ENCODE measurements around the gene CNKSR3.

DNA sequence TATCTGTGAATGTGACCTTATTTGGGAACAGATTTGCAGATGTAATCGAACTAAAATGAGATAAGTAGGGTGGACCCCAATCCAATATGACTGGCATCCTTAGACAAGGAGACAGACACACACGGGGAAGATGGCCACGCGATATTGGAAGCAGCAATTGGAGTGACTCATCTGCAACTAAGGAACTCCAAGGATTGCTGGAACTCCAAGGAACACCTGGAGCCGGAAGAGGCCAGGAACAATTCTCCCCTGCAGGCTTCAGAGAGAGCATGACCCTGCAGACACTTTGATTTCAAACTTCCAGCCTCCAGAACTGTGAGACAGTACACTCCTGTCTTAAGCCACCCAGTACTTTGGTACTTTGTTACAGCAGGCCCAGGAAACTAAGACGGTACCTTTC lies 19.5 kb upstream of the CNKSR3 start:
- TF ChIP-seq, protein P1, sequence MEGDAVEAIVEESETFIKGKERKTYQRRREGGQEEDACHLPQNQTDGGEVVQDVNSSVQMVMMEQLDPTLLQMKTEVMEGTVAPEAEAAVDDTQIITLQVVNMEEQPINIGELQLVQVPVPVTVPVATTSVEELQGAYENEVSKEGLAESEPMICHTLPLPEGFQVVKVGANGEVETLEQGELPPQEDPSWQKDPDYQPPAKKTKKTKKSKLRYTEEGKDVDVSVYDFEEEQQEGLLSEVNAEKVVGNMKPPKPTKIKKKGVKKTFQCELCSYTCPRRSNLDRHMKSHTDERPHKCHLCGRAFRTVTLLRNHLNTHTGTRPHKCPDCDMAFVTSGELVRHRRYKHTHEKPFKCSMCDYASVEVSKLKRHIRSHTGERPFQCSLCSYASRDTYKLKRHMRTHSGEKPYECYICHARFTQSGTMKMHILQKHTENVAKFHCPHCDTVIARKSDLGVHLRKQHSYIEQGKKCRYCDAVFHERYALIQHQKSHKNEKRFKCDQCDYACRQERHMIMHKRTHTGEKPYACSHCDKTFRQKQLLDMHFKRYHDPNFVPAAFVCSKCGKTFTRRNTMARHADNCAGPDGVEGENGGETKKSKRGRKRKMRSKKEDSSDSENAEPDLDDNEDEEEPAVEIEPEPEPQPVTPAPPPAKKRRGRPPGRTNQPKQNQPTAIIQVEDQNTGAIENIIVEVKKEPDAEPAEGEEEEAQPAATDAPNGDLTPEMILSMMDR (IDR thresholded peaks at IDR 0.05; ENCODE audit: borderline replicate concordance, extremely low read depth, low read length, poor library complexity, severe bottlenecking): no peak
- no peak for TF ChIP-seq EZH2 (IDR thresholded peaks at IDR 0.05; ENCODE audit: borderline replicate concordance, low read depth, low read length, severe bottlenecking)

Data from DND-41 (cell line).